ENCODE data around the gene GATC. TPM values are rescaled to one million over a fixed set of nuclear protein-coding genes. Genes with fewer than 3 reads are reported as not detected.

Gene GATC
- polyA plus RNA-seq, 1 experiment = 25.9 TPM

DNA sequence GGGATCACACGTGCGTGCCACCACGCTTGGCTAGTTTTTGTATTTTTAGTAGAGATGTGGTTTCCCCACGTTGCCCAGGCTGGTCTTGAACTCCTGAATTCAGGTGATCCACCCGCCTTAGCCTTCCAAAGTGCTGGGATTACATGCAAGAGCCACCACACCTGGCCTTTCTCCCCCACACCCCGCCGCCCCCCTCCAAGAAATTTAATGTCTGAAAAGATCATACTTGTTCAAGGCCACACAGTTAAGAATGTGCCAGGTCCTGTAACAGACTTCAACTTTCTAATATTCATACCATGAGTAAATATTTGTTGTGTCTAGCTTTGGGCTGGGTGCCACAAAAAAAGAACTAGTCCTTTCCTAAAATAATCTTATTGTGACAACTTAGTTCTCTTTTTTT is 9.1 kb downstream of the GATC start:
- POLR2A ChIA-PET = interaction anchor here (0.7 to 1.1 kb wide), 3 partner anchors 8 to 42 kb away, joined by 3 to 11 read pairs (median 4); no protein-coding TSS in a partner anchor
- H3K9me3 ChIP-seq (ENCODE audit: control insufficient read depth, insufficient read depth, low read length) = no peaks in the 10 kb centered on the region
- H3K27ac ChIP-seq (ENCODE audit: low read depth, low read length) = no peak overlapping the region
- no peak for DNase-seq (ENCODE audit: low read depth, low spot score)
- H3K27me3 ChIP-seq (ENCODE audit: control insufficient read depth, insufficient read depth, low read length) = no peaks in the 10 kb centered on the region
- CTCF ChIA-PET = interaction anchor here (0.7 kb wide), 1 partner anchor 233 kb away, joined by 5 read pairs; no protein-coding TSS in a partner anchor
- H3K4me3 ChIP-seq (ENCODE audit: low read depth, low read length) = no peak overlapping the region
- TF ChIP-seq, protein P1, sequence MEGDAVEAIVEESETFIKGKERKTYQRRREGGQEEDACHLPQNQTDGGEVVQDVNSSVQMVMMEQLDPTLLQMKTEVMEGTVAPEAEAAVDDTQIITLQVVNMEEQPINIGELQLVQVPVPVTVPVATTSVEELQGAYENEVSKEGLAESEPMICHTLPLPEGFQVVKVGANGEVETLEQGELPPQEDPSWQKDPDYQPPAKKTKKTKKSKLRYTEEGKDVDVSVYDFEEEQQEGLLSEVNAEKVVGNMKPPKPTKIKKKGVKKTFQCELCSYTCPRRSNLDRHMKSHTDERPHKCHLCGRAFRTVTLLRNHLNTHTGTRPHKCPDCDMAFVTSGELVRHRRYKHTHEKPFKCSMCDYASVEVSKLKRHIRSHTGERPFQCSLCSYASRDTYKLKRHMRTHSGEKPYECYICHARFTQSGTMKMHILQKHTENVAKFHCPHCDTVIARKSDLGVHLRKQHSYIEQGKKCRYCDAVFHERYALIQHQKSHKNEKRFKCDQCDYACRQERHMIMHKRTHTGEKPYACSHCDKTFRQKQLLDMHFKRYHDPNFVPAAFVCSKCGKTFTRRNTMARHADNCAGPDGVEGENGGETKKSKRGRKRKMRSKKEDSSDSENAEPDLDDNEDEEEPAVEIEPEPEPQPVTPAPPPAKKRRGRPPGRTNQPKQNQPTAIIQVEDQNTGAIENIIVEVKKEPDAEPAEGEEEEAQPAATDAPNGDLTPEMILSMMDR (IDR thresholded peaks at IDR 0.05; ENCODE audit: low read depth, low read length) = no peak

DNA sequence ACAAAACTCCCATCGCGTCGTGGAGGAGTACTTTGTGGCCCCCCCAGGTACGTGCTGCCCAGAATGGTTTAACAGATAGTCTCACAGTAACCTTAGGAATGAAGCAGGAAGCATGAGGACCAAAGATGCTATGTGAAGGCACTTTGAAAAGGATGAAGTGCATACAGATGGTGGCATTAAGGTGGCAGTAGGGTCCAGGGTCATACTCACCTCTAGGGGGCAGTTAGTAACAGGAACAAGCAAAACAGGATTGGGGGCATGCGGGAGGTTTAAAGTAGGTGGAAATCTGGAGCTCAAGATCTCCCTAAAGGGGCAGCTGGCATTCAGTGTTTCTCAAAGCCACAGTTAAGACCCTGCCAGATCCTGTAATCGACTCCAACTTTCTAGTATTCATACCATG is 10.9 kb downstream of the GATC start:
- ChIA-PET CTCF (interaction anchor here (0.6 to 1.4 kb wide), 6 partner anchors 9 to 143 kb away, joined by 3 to 11 read pairs (median 6); no protein-coding TSS in a partner anchor), POLR2A (interaction anchor here (0.6 to 0.7 kb wide), 2 partner anchors 45 to 63 kb away, joined by 3 to 9 read pairs; no protein-coding TSS in a partner anchor)
- no peak overlapping the region for H3K4me3 ChIP-seq (ENCODE audit: low read depth, low read length)
- H3K27me3 ChIP-seq (ENCODE audit: control insufficient read depth, insufficient read depth, low read length) = no peaks in the 10 kb centered on the region
- no peak for DNase-seq (ENCODE audit: low read depth, low spot score)
- no peaks in the 10 kb centered on the region for H3K9me3 ChIP-seq (ENCODE audit: control insufficient read depth, insufficient read depth, low read length)
- H3K27ac ChIP-seq (ENCODE audit: low read depth, low read length) = no peak overlapping the region
- TF ChIP-seq, protein P1 (IDR thresholded peaks at IDR 0.05; ENCODE audit: low read depth, low read length) = peak; percentile 34; the same call in 1 of the 2 replicates

DNA sequence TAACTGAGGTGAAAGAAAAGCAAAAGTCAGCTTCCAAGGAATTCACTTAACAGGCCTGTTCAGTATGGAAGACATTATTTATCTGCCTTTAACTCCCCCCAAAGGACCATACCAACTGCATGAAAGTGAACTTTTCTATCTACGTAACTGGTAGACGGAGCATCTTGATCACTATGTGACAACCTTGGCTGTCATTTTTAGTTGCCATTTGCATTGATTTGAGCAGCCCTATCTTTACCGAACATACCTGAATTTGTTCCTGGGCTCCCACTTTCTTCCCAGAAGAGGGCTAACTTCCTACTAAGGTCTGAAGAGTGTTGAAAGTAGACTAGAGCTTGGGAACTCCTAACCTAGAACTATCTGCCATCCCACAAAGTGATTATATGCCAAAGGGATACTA is 13.9 kb downstream of the GATC start:
- ChIA-PET CTCF (interaction anchor here (1.1 kb wide), 1 partner anchor 10 kb away, joined by 3 read pairs; no protein-coding TSS in a partner anchor), POLR2A (no interaction called here)
- Histone ChIP-seq H3K9me3 (ENCODE audit: control insufficient read depth, insufficient read depth, low read length) (no peaks in the 10 kb centered on the region), H3K4me3 (ENCODE audit: low read depth, low read length) (no peak overlapping the region), H3K27ac (ENCODE audit: low read depth, low read length) (no peak overlapping the region), H3K27me3 (ENCODE audit: control insufficient read depth, insufficient read depth, low read length) (no peaks in the 10 kb centered on the region)
- TF ChIP-seq, protein P1 (IDR thresholded peaks at IDR 0.05; ENCODE audit: low read depth, low read length) = no peak
- DNase-seq (ENCODE audit: low read depth, low spot score) = no peak

DNA sequence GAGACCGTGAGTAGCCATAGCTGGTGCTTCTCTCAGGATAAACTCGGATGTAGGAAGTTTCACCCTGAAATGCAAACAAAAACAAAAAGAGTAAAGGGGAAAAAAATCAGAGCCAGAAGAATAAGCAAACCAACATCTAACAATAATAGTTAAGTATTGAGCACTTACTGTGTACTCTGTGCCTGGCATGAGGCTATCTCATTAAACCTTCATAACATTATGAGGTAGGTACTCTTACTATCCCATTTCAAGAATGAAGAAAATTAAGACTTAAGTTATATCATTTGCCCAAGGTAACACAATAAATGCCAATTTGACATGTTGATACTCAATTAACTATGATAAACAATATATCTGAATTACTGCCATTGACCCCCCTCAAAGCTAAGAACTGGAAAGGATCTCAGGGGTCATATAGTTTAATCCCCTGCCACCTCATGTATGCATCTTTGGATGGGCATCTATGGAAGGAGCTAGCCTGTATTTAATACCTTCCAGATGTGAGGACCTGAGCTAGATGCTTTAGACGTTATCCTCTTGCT is 15.9 kb downstream of the GATC start:
- Histone ChIP-seq H3K27ac (ENCODE audit: low read depth, low read length) (no peak overlapping the region), H3K27me3 (ENCODE audit: control insufficient read depth, insufficient read depth, low read length) (no peaks in the 10 kb centered on the region), H3K4me3 (ENCODE audit: low read depth, low read length) (no peak overlapping the region), H3K9me3 (ENCODE audit: control insufficient read depth, insufficient read depth, low read length) (no peaks in the 10 kb centered on the region)
- no peak for DNase-seq (ENCODE audit: low read depth, low spot score)
- TF ChIP-seq, protein P1 (IDR thresholded peaks at IDR 0.05; ENCODE audit: low read depth, low read length) = no peak
- ChIA-PET POLR2A (interaction anchor here (0.7 kb wide), 1 partner anchor 119 kb away, joined by 3 read pairs; the partner anchor contains the start of gene POP5), CTCF (no interaction called here)

DNA sequence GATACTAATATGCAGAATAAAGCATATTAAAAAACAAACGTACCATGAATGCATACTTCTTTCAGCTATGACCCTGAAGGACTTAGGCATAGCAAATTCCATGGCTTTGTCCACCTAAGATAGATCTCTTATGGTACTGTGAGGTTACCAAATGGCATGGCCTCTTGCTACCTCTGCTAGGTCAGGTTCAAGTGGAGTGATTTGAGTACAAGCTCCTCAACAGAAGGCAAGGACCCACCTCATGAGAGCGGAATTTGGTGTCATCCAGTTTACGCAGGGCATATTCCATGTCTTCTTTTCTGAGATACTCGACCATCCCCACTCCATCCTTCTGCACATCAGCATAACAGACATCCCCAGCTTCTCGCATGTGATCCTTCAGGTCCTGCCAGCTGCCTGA is 17.5 kb downstream of the GATC start:
- POLR2A ChIA-PET = no interaction called here
- H3K27ac ChIP-seq (ENCODE audit: low read depth, low read length) = no peak overlapping the region
- CTCF ChIA-PET = interaction anchor here (0.6 to 1.1 kb wide), 3 partner anchors 10 to 156 kb away, joined by 3 to 5 read pairs (median 5); no protein-coding TSS in a partner anchor

More for the DNA sequence above, 17.5 kb downstream of the GATC start:
- no peak for DNase-seq (ENCODE audit: low read depth, low spot score)
- Histone ChIP-seq H3K4me3 (ENCODE audit: low read depth, low read length) (no peak overlapping the region), H3K27me3 (ENCODE audit: control insufficient read depth, insufficient read depth, low read length) (no peaks in the 10 kb centered on the region), H3K9me3 (ENCODE audit: control insufficient read depth, insufficient read depth, low read length) (no peaks in the 10 kb centered on the region)
- TF ChIP-seq, protein P1 (IDR thresholded peaks at IDR 0.05; ENCODE audit: low read depth, low read length) = no peak

Data from AG04450 (cell line).